GM23338 (cell line): Measurements from ENCODE around the gene ANKFN1. TPM values are rescaled to one million over a fixed set of nuclear protein-coding genes. Genes with fewer than 3 reads are reported as not detected.

Experiments used
- ATAC-seq: fragments of 200-7000 bp; cut with Tn5 transposase; 3 replicates; pipeline ENCODE4 v1.9.1; 2020
- DNase-seq: peaks from one replicate; pipeline ENCODE4 v3.0.0-alpha.2; 2015; ENCODE audit warnings: low spot score
- H2AFZ ChIP-seq: fragments of 200-600 bp; sonication (generic); 2 replicates; pipeline ENCODE4 v1.8.0; 2016; ENCODE audit warnings: antibody characterized with exemption, mild to moderate bottlenecking, moderate library complexity
- H3F3A ChIP-seq: fragments of 200-600 bp; sonication (generic); replicated peaks from 2 replicates; pipeline ENCODE4 v1.8.0; 2017; ENCODE audit warnings: antibody characterized with exemption, mixed run types, low read depth
- H3K27ac ChIP-seq: fragments of 200-600 bp; sonication (generic); 2 replicates; pipeline ENCODE4 v1.6.1; 2016; ENCODE audit warnings: low read depth
- H3K27me3 ChIP-seq: fragments of 200-600 bp; sonication (generic); 2 replicates; pipeline ENCODE4 v1.8.0; 2016; ENCODE audit warnings: mild to moderate bottlenecking, mixed run types, moderate library complexity; ENCODE audit not compliant: insufficient read depth
- H3K36me3 ChIP-seq: fragments of 200-600 bp; sonication (generic); 2 replicates; pipeline ENCODE4 v1.8.0; 2016; ENCODE audit warnings: mild to moderate bottlenecking; ENCODE audit not compliant: insufficient read depth
- H3K4me1 ChIP-seq: fragments of 200-600 bp; sonication (generic); 2 replicates; pipeline ENCODE4 v1.8.0; 2016; ENCODE audit warnings: mild to moderate bottlenecking, moderate library complexity; ENCODE audit not compliant: insufficient read depth
- H3K4me2 ChIP-seq: fragments of 200-600 bp; sonication (generic); 2 replicates; pipeline ENCODE4 v1.7.1; 2017; ENCODE audit warnings: mixed run types
- H3K4me3 ChIP-seq: fragments of 200-600 bp; sonication (generic); 2 replicates; pipeline ENCODE4 v1.6.1; 2016; ENCODE audit warnings: mixed run types
- H3K79me2 ChIP-seq: fragments of 200-600 bp; sonication (generic); replicated peaks from 2 replicates; pipeline ENCODE4 v1.8.0; 2017; ENCODE audit warnings: mild to moderate bottlenecking; ENCODE audit not compliant: insufficient read depth
- H3K9me2 ChIP-seq: fragments of 200-600 bp; sonication (generic); 2 replicates; pipeline ENCODE4 v1.8.0; 2017; ENCODE audit not compliant: insufficient read depth
- H4K20me1 ChIP-seq: fragments of 200-600 bp; sonication (generic); replicated peaks from 2 replicates; pipeline ENCODE4 v1.8.0; 2017; ENCODE audit warnings: mild to moderate bottlenecking; ENCODE audit not compliant: insufficient read depth
- H3K27ac Mint-ChIP-seq: 2 replicates; pipeline ENCODE4 v1.8.0; 2020; ENCODE audit warnings: inconsistent platforms, mild to moderate bottlenecking, moderate library complexity, mixed read lengths
- H3K27me3 Mint-ChIP-seq: 3 replicates; pipeline ENCODE4 v1.8.0; 2022; ENCODE audit warnings: low read depth, mild to moderate bottlenecking, moderate library complexity, mixed read lengths, inconsistent platforms; ENCODE audit not compliant: insufficient read depth, poor library complexity
- H3K36me3 Mint-ChIP-seq: 3 replicates; pipeline ENCODE4 v1.8.0; 2021; ENCODE audit warnings: low read depth, mild to moderate bottlenecking, inconsistent platforms, moderate library complexity, mixed read lengths
- H3K4me1 Mint-ChIP-seq: 3 replicates; pipeline ENCODE4 v1.8.0; 2020; ENCODE audit warnings: mild to moderate bottlenecking, inconsistent platforms, mixed read lengths
- H3K4me3 Mint-ChIP-seq: 3 replicates; pipeline ENCODE4 v1.8.0; 2021; ENCODE audit warnings: moderate library complexity, mild to moderate bottlenecking, inconsistent platforms, mixed read lengths
- H3K9me3 Mint-ChIP-seq: 3 replicates; pipeline ENCODE4 v1.8.0; 2020; ENCODE audit warnings: moderate library complexity, mild to moderate bottlenecking, inconsistent platforms, mixed read lengths
- EZH2 ChIP-seq: fragments of 200-600 bp; sonication (generic); IDR thresholded peaks from one replicate; pipeline ENCODE4 v1.8.0; 2017; ENCODE audit warnings: antibody characterized with exemption, mild to moderate bottlenecking, low read depth; ENCODE audit not compliant: unreplicated experiment
- ZNF331 ChIP-seq: fragments of 250-450 bp; sonication (Bioruptor Pico); IDR thresholded peaks from 2 replicates; pipeline ENCODE4 v1.5.0; 2020; ENCODE audit warnings: low read depth, mild to moderate bottlenecking, moderate library complexity
- polyA plus RNA-seq: library from polyadenylated mRNA; unstranded; fragments of >200 nt; fragmentation: Nextera tagmentation; extraction: Ambion mirVana; gene quantifications from 2 replicates; pipeline ENCODE4 v1.2.1, GENCODE V29; 2016
- total RNA-seq: library from RNA; depleted of rRNA; stranded (reverse); fragments of >200 nt; shearing (Covaris generic); gene quantifications from 2 replicates; pipeline ENCODE4 v1.2.3, GENCODE V29; 2014
- TF ChIP-seq, protein P1 (sequence below): IDR thresholded peaks from one replicate; pipeline ENCODE4 v1.6.1; 2018; ENCODE audit warnings: antibody characterized with exemption; ENCODE audit not compliant: unreplicated experiment
- TF ChIP-seq, protein P2 (sequence below), 2 experiments: fragments of 200-600 bp in 1 of 2; sonication (generic) in 1 of 2; conservative IDR thresholded peaks; 2 replicates each; pipeline versions ENCODE4 v1.5.1 to v1.6.1; 2016 to 2017; ENCODE audit warnings: antibody characterized with exemption in 2 of 2, low read depth in 2 of 2, mild to moderate bottlenecking in 2 of 2, moderate library complexity in 1 of 2

Gene ANKFN1
- total and polyA plus RNA-seq, 2 experiments from 2014 or later = not detected

DNA sequence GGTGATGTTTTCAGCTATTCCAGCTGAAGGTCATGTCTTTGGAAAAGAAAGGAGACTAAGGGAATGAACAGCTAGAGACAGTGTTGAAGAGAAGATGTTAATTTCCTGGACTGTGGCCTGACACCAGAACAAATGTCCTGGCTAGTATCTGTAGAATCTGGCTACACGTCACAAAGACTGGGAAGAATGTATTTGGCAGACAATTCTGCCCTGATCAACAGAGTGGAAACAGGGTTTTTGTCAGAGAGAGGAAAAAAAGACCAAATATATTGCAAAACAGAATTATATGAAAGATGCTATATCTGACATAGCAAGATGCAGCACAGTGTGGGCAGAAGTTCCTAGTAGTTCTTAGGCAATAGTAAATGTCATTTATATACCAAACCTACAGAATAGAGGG lies 17.0 kb upstream of the ANKFN1 start (continued):
- TF ChIP-seq, protein P1, sequence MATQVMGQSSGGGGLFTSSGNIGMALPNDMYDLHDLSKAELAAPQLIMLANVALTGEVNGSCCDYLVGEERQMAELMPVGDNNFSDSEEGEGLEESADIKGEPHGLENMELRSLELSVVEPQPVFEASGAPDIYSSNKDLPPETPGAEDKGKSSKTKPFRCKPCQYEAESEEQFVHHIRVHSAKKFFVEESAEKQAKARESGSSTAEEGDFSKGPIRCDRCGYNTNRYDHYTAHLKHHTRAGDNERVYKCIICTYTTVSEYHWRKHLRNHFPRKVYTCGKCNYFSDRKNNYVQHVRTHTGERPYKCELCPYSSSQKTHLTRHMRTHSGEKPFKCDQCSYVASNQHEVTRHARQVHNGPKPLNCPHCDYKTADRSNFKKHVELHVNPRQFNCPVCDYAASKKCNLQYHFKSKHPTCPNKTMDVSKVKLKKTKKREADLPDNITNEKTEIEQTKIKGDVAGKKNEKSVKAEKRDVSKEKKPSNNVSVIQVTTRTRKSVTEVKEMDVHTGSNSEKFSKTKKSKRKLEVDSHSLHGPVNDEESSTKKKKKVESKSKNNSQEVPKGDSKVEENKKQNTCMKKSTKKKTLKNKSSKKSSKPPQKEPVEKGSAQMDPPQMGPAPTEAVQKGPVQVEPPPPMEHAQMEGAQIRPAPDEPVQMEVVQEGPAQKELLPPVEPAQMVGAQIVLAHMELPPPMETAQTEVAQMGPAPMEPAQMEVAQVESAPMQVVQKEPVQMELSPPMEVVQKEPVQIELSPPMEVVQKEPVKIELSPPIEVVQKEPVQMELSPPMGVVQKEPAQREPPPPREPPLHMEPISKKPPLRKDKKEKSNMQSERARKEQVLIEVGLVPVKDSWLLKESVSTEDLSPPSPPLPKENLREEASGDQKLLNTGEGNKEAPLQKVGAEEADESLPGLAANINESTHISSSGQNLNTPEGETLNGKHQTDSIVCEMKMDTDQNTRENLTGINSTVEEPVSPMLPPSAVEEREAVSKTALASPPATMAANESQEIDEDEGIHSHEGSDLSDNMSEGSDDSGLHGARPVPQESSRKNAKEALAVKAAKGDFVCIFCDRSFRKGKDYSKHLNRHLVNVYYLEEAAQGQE = no peak

DNA sequence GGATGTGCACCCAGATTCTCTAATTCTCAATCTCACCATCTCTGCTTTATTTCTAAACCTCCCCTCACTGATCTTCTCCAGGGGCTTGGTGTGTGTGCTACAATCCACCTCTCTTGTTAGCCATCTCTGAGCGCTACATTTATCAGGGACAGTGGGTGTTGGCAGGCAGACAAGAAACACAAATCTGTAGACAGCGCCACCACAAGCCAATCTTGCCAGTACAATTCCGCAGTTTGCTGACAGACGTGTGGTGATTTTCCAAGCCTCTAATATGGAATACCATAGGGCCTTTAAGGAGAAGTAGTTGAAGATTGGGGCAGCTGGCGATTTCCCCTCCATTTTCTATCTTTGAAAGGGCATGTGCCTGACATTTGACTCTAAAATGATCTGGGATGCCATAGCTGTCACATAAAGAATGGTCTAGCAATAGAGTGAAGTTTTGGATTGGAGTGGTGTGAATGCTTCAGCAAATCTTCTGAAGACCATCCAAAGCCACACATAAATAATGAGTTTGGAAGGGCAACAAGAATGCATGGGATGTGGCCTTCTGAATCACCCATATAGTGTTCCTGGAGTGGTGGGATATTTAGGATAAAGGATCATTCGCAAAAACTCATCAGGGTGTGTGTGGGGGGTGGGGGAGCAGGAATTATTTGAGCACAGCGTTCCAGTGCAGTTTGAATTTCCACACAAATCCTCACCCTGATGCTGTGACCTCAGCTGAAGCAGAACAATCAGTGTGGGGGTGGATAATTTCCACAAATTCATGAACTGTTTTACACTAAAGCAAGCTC lies 12.0 kb upstream of the ANKFN1 start:
- no peak for TF ChIP-seq EZH2
- TF ChIP-seq, protein P2, sequence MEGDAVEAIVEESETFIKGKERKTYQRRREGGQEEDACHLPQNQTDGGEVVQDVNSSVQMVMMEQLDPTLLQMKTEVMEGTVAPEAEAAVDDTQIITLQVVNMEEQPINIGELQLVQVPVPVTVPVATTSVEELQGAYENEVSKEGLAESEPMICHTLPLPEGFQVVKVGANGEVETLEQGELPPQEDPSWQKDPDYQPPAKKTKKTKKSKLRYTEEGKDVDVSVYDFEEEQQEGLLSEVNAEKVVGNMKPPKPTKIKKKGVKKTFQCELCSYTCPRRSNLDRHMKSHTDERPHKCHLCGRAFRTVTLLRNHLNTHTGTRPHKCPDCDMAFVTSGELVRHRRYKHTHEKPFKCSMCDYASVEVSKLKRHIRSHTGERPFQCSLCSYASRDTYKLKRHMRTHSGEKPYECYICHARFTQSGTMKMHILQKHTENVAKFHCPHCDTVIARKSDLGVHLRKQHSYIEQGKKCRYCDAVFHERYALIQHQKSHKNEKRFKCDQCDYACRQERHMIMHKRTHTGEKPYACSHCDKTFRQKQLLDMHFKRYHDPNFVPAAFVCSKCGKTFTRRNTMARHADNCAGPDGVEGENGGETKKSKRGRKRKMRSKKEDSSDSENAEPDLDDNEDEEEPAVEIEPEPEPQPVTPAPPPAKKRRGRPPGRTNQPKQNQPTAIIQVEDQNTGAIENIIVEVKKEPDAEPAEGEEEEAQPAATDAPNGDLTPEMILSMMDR (conservative IDR thresholded peaks at IDR 0.05; ENCODE audit: low read depth in 2 of 2) = peak in 1 of 2 experiments; percentile 17; a peak in 1 of 4 replicates
- H3K27me3 Mint-ChIP-seq = no peaks in the 10 kb centered on the region
- ATAC-seq = no peak

DNA sequence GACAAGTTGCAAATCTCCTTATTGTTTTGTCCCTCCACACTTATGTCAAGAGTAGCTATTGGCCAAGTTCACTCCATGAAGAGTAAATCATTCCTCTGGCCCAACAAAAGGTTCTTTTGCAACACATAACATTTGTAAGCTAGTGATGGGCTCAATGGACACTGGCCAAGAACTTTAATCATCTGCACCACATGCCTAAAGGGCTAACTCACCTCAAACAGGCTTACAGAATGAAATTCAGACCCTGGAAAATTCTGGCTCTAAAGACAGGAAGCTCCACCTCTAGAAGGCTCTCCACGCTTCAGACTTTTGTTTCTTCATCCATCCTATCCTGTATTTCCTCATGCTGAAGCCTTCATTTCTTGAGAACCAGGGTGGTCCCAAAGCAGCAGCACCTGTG lies 10.9 kb upstream of the ANKFN1 start:
- H3F3A ChIP-seq = no peaks in the 10 kb centered on the region
- peak overlapping the region; percentile 3; the same call in 1 of the 2 replicates for H2AFZ ChIP-seq
- no peaks in the 10 kb centered on the region for H3K27me3 ChIP-seq
- no peaks in the 10 kb centered on the region for H3K36me3 ChIP-seq
- no peak overlapping the region for H3K4me3 Mint-ChIP-seq
- peaks cover 4% of the 10 kb centered on the region; the same call in 1 of the 2 replicates for H3K4me1 ChIP-seq
- peaks cover 8% of the 10 kb centered on the region; the same call in 1 of the 3 replicates for H3K9me3 Mint-ChIP-seq
- H3K27ac Mint-ChIP-seq = no peak overlapping the region
- no peaks in the 10 kb centered on the region for H3K27me3 Mint-ChIP-seq
- H3K36me3 Mint-ChIP-seq = no peaks in the 10 kb centered on the region
- DNase-seq (no peak), ATAC-seq (no peak)
- H3K4me2 ChIP-seq = peak overlapping the region; percentile 7; the same call in 1 of the 2 replicates
- no peaks in the 10 kb centered on the region for H3K79me2 ChIP-seq
- H4K20me1 ChIP-seq = no peaks in the 10 kb centered on the region
- peaks cover 13% of the 10 kb centered on the region for H3K9me2 ChIP-seq
- H3K4me1 Mint-ChIP-seq = peaks cover 13% of the 10 kb centered on the region
- H3K4me3 ChIP-seq = no peak overlapping the region
- no peak overlapping the region for H3K27ac ChIP-seq
- no peak for TF ChIP-seq ZNF331 (CRISPR knock-in tag)
- TF ChIP-seq, protein P2 (conservative IDR thresholded peaks at IDR 0.05; ENCODE audit: low read depth in 2 of 2) = no peak

More for the DNA sequence above, 12.0 kb upstream of the ANKFN1 start:
- Histone ChIP-seq H3K36me3 (no peaks in the 10 kb centered on the region), H3K79me2 (no peaks in the 10 kb centered on the region), H2AFZ (no peak overlapping the region), H3K4me3 (no peak overlapping the region), H4K20me1 (no peaks in the 10 kb centered on the region), H3K9me2 (peaks cover 13% of the 10 kb centered on the region), H3K27me3 (no peaks in the 10 kb centered on the region), H3K4me2 (no peak overlapping the region), H3K4me1 (peaks cover 4% of the 10 kb centered on the region; the same call in 1 of the 2 replicates), H3K27ac (no peak overlapping the region), H3F3A (no peaks in the 10 kb centered on the region)
- no peak for DNase-seq
- no peaks in the 10 kb centered on the region for H3K36me3 Mint-ChIP-seq
- H3K4me1 Mint-ChIP-seq = peaks cover 13% of the 10 kb centered on the region
- peaks cover 2% of the 10 kb centered on the region; the same call in 1 of the 3 replicates for H3K9me3 Mint-ChIP-seq
- H3K27ac Mint-ChIP-seq = no peak overlapping the region
- no peak overlapping the region for H3K4me3 Mint-ChIP-seq
